ENCODE results near the gene TRPM5.

DNA sequence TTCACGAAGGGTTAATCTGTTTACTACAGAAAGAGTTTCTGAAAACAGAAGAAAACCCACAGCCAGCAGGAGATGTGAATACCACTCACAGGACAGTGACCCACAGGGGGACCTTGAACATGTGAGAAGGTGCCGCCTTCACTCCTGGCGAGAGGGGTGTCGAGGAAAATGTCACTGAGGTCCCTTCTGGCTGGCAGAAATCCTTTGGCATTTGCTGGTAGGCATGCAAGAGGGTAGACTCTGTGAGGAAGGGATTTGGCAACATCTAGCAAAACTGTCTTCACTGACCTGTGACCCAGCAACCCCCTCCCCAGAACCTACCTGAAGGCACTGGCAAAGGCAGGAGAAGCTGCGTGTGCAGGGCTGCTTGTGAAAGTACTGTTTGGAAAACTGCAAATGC is 9.1 kb upstream of the TRPM5 start:
- TF ChIP-seq, protein P1, sequence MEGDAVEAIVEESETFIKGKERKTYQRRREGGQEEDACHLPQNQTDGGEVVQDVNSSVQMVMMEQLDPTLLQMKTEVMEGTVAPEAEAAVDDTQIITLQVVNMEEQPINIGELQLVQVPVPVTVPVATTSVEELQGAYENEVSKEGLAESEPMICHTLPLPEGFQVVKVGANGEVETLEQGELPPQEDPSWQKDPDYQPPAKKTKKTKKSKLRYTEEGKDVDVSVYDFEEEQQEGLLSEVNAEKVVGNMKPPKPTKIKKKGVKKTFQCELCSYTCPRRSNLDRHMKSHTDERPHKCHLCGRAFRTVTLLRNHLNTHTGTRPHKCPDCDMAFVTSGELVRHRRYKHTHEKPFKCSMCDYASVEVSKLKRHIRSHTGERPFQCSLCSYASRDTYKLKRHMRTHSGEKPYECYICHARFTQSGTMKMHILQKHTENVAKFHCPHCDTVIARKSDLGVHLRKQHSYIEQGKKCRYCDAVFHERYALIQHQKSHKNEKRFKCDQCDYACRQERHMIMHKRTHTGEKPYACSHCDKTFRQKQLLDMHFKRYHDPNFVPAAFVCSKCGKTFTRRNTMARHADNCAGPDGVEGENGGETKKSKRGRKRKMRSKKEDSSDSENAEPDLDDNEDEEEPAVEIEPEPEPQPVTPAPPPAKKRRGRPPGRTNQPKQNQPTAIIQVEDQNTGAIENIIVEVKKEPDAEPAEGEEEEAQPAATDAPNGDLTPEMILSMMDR (IDR thresholded peaks at IDR 0.05): no peak
- TF ChIP-seq POLR2A (IDR thresholded peaks at IDR 0.05): no peak

All from uterus (tissue), 2 donors.